Stimulated activated effector memory CD8-positive, alpha-beta T cell treated with anti-CD3 and anti-CD28 coated beads, Interleukin-12 subunit alpha, Interleukin-12 subunit beta, amount 100 ng/mL, for 72 hours (primary cell): ENCODE data around the gene WNT3A.

Experiments used
- ATAC-seq: fragments of 150-1000 bp; cut with Tn5 transposase; 2 replicates; pipeline ENCODE4 v1.10.0; 2021
- DNase-seq, 2 donors: peaks; one replicate each; pipeline ENCODE4 v3.0.0; 2021 to 2022; ENCODE audit warnings: low spot score in 2 of 2
- H3K27ac Mint-ChIP-seq: one replicate; pipeline ENCODE4 v1.8.0; 2022; ENCODE audit warnings: mild to moderate bottlenecking, mixed read lengths
- H3K36me3 Mint-ChIP-seq: one replicate; pipeline ENCODE4 v1.8.0; 2022; ENCODE audit warnings: mild to moderate bottlenecking, mixed read lengths
- H3K4me1 Mint-ChIP-seq: one replicate; pipeline ENCODE4 v1.8.0; 2022; ENCODE audit warnings: mixed read lengths
- H3K4me3 Mint-ChIP-seq: one replicate; pipeline ENCODE4 v1.8.0; 2022; ENCODE audit warnings: mild to moderate bottlenecking, mixed read lengths
- H3K9me3 Mint-ChIP-seq: one replicate; pipeline ENCODE4 v1.8.0; 2022; ENCODE audit warnings: mixed read lengths

Gene WNT3A

GRCh38 chr1:228062812-228063211 is 56.0 kb downstream of the WNT3A start:
- DNase-seq = no peak
- no peak overlapping the region for H3K27ac Mint-ChIP-seq
- no peaks in the 10 kb centered on the region for H3K9me3 Mint-ChIP-seq
- H3K36me3 Mint-ChIP-seq = no peaks in the 10 kb centered on the region
- H3K4me3 Mint-ChIP-seq = no peak overlapping the region
- H3K4me1 Mint-ChIP-seq = peaks cover 17% of the 10 kb centered on the region
- ATAC-seq = no peak

- Mint-ChIP-seq H3K9me3 (no peaks in the 10 kb centered on the region), H3K27ac (no peak overlapping the region), H3K4me1 (peaks cover 12% of the 10 kb centered on the region), H3K36me3 (no peaks in the 10 kb centered on the region), H3K4me3 (no peak overlapping the region)
- ATAC-seq (no peak), DNase-seq (no peak)
Observed at GRCh38 chr1:228063251-228064191, 56.7 kb downstream of the WNT3A start.

GRCh38 chr1:228064296-228064695 is 57.5 kb downstream of the WNT3A start:
- H3K36me3 Mint-ChIP-seq = no peaks in the 10 kb centered on the region
- no peak overlapping the region for H3K27ac Mint-ChIP-seq
- H3K4me3 Mint-ChIP-seq = no peak overlapping the region
- no peaks in the 10 kb centered on the region for H3K9me3 Mint-ChIP-seq
- no peak for DNase-seq
- peaks cover 10% of the 10 kb centered on the region for H3K4me1 Mint-ChIP-seq
- no peak for ATAC-seq

DNA sequence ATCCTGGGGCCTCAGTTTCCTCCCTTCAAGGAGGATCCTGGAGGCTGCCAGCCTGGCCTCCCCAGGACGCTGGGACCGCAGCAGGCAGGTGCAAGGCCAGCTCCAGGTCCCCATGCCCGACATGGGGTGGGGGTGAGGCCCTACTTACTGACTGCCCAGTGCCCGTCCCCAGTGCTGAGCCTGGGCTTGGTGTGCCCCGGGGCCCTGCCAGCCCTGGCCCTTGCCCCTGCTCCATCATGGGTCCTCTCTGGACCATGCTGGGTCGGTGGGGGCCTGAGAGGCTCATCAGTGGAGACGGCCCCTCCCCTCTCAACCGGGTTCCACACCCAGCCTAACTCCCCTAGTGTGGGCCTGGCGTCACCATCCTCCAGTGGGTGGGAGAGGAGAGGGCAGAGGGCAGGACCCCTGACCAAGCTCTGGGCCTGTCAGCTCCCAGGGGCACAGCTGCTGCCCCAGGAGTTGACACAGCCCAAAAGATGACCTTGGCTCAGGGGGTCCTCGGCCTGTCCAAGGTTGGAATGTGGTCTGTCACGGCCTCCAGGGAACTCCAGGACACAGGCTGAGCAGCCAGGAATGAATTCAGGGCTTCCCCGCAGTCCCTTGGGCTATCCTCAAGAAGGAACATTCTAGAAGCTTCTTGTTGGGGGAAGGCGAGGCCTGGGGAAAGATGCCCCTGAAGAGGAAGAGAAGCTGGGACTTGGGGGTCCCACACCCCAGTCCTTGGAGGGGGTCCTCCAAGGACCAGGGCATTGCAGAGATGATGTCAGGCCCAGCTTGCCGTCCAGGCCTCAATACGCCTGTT is 58.1 kb downstream of the WNT3A start:
- Mint-ChIP-seq H3K4me1 (peaks cover 10% of the 10 kb centered on the region), H3K36me3 (no peaks in the 10 kb centered on the region), H3K9me3 (no peaks in the 10 kb centered on the region), H3K4me3 (no peak overlapping the region), H3K27ac (no peak overlapping the region)
- ATAC-seq (no peak), DNase-seq (no peak)

GRCh38 chr1:228065543-228066347 is 58.9 kb downstream of the WNT3A start:
- DNase-seq = no peak
- Mint-ChIP-seq H3K27ac (no peak overlapping the region), H3K9me3 (no peaks in the 10 kb centered on the region)

DNA sequence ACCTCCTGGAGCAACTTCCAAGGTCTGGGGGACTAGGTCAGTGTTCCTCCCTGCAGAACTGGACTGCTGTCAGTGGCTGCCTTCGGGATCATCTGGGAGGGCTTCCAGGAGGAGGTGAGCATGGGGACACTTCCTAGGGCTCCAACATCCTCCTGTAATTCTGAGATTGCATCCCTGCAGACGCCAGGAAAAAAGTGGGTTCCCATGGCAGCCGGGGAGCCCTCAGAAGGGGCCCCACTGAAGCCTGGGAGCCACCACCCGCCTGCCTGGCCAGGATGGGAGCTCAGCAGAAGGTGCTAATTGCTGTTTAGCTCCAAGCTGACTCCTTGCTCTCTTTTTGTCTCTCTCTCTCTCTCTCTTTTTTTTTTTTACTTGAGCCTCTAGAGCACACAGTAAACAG is 59.6 kb downstream of the WNT3A start:
- ATAC-seq (no peak), DNase-seq (no peak)
- H3K4me1 Mint-ChIP-seq = no peaks in the 10 kb centered on the region
- no peaks in the 10 kb centered on the region for H3K9me3 Mint-ChIP-seq
- H3K27ac Mint-ChIP-seq = peak overlapping the region; percentile 37
- no peaks in the 10 kb centered on the region for H3K36me3 Mint-ChIP-seq
- no peak overlapping the region for H3K4me3 Mint-ChIP-seq

More at GRCh38 chr1:228065543-228066347, 58.9 kb downstream of the WNT3A start:
- H3K36me3 Mint-ChIP-seq = no peaks in the 10 kb centered on the region
- peaks cover 6% of the 10 kb centered on the region for H3K4me1 Mint-ChIP-seq
- ATAC-seq = no peak
- H3K4me3 Mint-ChIP-seq = no peak overlapping the region

DNA sequence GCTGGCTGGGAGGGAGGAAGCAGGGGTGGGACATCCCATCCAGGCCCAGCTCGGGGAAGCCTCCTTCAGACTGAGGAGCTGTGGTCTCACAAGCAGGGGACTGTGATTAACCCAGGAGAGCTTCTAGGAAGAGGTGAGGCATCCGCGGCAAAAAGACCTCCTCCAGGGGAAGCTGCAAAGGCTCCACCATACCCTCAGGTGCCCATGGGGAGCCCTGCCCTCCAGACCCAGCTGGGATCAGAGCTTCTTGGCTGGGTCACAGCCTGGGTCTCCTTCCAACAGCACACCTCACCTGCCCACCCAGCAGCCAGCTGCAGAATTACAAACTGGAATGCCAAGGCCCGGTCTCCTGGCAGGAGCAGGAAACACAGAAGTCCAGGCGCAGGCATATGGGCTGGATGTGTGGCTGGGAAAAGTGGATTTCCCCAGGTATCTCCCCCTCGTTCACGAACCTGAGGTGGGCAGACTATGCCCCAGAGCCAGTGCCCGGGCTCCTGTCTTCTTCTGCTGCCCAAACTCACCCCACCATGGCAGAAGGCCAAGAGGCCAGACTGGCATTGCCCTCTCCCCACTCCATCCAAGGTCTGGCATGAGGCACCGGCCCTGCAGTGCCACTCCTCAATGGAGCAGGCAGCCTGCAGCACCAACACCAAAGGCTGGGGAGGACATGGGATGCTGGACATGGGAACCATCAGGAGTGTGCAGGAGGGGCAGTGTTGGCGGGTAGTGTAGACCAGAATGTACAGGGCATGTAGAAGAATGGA is 60.3 kb downstream of the WNT3A start:
- Mint-ChIP-seq H3K9me3 (no peaks in the 10 kb centered on the region), H3K4me3 (no peak overlapping the region), H3K4me1 (no peaks in the 10 kb centered on the region), H3K27ac (peak overlapping the region; percentile 37), H3K36me3 (no peaks in the 10 kb centered on the region)
- DNase-seq (no peak), ATAC-seq (no peak)

DNA sequence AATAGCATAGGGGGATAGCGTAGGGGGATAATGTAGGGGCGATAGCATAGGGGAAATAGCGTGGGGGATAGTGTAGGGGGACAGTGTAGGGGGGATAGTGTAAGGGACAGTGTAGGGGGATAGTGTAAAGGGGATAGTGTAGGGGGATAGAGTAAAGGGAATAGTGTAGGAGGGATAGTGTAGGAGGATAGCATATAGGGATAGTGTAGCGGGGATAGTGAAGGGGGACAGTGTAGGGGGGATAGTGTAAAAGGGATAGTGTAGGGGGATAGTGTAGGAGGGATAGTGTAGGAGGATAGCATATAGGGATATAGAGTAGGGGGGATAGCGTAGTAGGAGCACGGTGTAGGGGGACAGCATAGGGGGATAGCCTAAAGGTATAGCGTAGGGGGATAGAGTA is 61.6 kb downstream of the WNT3A start:
- H3K4me3 Mint-ChIP-seq = no peak overlapping the region
- no peaks in the 10 kb centered on the region for H3K36me3 Mint-ChIP-seq
- H3K4me1 Mint-ChIP-seq = peaks cover 7% of the 10 kb centered on the region
- ATAC-seq (no peak), DNase-seq (no peak)
- no peaks in the 10 kb centered on the region for H3K9me3 Mint-ChIP-seq
- H3K27ac Mint-ChIP-seq = no peak overlapping the region

GRCh38 chr1:228070173-228070572 is 63.4 kb downstream of the WNT3A start:
- Mint-ChIP-seq H3K9me3 (no peaks in the 10 kb centered on the region), H3K4me3 (no peak overlapping the region), H3K4me1 (peaks cover 14% of the 10 kb centered on the region), H3K36me3 (no peaks in the 10 kb centered on the region), H3K27ac (no peak overlapping the region)
- no peak for DNase-seq
- no peak for ATAC-seq

GRCh38 chr1:228070851-228071250 is 64.1 kb downstream of the WNT3A start:
- no peak overlapping the region for H3K27ac Mint-ChIP-seq
- no peaks in the 10 kb centered on the region for H3K9me3 Mint-ChIP-seq
- H3K4me1 Mint-ChIP-seq = peaks cover 14% of the 10 kb centered on the region
- DNase-seq (no peak), ATAC-seq (no peak)
- no peaks in the 10 kb centered on the region for H3K36me3 Mint-ChIP-seq
- no peak overlapping the region for H3K4me3 Mint-ChIP-seq

GRCh38 chr1:228071839-228072657 is 65.2 kb downstream of the WNT3A start:
- ATAC-seq = peak; percentile 29
- no peak overlapping the region for H3K4me3 Mint-ChIP-seq
- no peak for DNase-seq
- H3K4me1 Mint-ChIP-seq = peaks cover 14% of the 10 kb centered on the region
- no peaks in the 10 kb centered on the region for H3K9me3 Mint-ChIP-seq
- no peaks in the 10 kb centered on the region for H3K36me3 Mint-ChIP-seq
- no peak overlapping the region for H3K27ac Mint-ChIP-seq

DNA sequence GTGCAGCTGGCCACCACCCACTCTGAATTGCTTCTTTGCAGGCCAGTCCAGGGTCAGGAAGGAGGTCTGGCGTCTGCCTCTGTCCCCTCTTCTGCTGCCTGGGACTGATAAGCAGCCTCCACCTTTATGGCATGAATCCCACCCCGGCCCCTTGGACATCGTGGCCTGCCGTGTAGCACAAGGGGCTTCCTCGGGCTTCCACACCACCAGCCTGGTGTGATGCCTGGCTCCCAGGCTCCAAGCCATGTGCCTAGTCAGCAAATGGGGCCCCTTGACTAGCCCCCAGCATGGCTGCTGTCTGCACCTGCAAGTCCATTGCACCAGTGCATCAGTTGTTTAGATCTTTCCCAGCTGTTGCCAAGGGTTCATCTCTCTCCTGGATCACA is 65.9 kb downstream of the WNT3A start:
- no peak for ATAC-seq
- Mint-ChIP-seq H3K27ac (no peak overlapping the region), H3K4me1 (peaks cover 20% of the 10 kb centered on the region), H3K9me3 (no peaks in the 10 kb centered on the region), H3K4me3 (no peak overlapping the region), H3K36me3 (no peaks in the 10 kb centered on the region)
- no peak for DNase-seq

GRCh38 chr1:228073061-228073856 is 66.5 kb downstream of the WNT3A start:
- Mint-ChIP-seq H3K27ac (no peak overlapping the region), H3K36me3 (no peaks in the 10 kb centered on the region), H3K9me3 (no peaks in the 10 kb centered on the region), H3K4me3 (no peak overlapping the region), H3K4me1 (peaks cover 24% of the 10 kb centered on the region)
- no peak for DNase-seq
- no peak for ATAC-seq
